Measurements from ENCODE around the gene MRC1. TPM values are rescaled to one million over a fixed set of nuclear protein-coding genes. Genes with fewer than 3 reads are reported as not detected.

Gene MRC1
- total RNA-seq, 1 donor from 2014 or later = 0.80 TPM

- peak; percentile 71 for TF ChIP-seq CTCF (conservative IDR thresholded peaks at IDR 0.05)
- no peak for DNase-seq (ENCODE audit: extremely low spot score, unreplicated experiment)
- H3K36me3 Mint-ChIP-seq = no peaks in the 10 kb centered on the region
- no peak overlapping the region for H3K27ac Mint-ChIP-seq
- H3K27me3 Mint-ChIP-seq = peaks cover 14% of the 10 kb centered on the region
- H3K4me1 Mint-ChIP-seq (ENCODE audit: unreplicated experiment) = no peaks in the 10 kb centered on the region
- no peaks in the 10 kb centered on the region for H3K9me3 Mint-ChIP-seq
- H3K4me3 Mint-ChIP-seq = no peak overlapping the region
Measured at GRCh38 chr10:17910125-17910789, 101.1 kb downstream of the MRC1 start.

GRCh38 chr10:17912754-17913153, 103.6 kb downstream of the MRC1 start:
- H3K4me1 Mint-ChIP-seq (ENCODE audit: unreplicated experiment) = no peaks in the 10 kb centered on the region
- peaks cover 6% of the 10 kb centered on the region for H3K27me3 Mint-ChIP-seq
- H3K27ac Mint-ChIP-seq = no peak overlapping the region
- H3K9me3 Mint-ChIP-seq = no peaks in the 10 kb centered on the region
- no peak for TF ChIP-seq CTCF (conservative IDR thresholded peaks at IDR 0.05)
- DNase-seq (ENCODE audit: extremely low spot score, unreplicated experiment) = no peak
- no peak overlapping the region for H3K4me3 Mint-ChIP-seq
- no peaks in the 10 kb centered on the region for H3K36me3 Mint-ChIP-seq

GRCh38 chr10:17913604-17914003, 104.5 kb downstream of the MRC1 start:
- Mint-ChIP-seq H3K36me3 (no peaks in the 10 kb centered on the region), H3K9me3 (peaks cover 5% of the 10 kb centered on the region), H3K4me3 (no peak overlapping the region), H3K4me1 (ENCODE audit: unreplicated experiment) (no peaks in the 10 kb centered on the region), H3K27me3 (peaks cover 4% of the 10 kb centered on the region), H3K27ac (no peak overlapping the region)
- TF ChIP-seq CTCF (conservative IDR thresholded peaks at IDR 0.05) = no peak
- no peak for DNase-seq (ENCODE audit: extremely low spot score, unreplicated experiment)

- no peak for DNase-seq (ENCODE audit: extremely low spot score, unreplicated experiment)
- H3K4me1 Mint-ChIP-seq (ENCODE audit: unreplicated experiment) = no peaks in the 10 kb centered on the region
- H3K27me3 Mint-ChIP-seq = peaks cover 4% of the 10 kb centered on the region
- no peak for TF ChIP-seq CTCF (conservative IDR thresholded peaks at IDR 0.05)
- peaks cover 6% of the 10 kb centered on the region for H3K9me3 Mint-ChIP-seq
- H3K27ac Mint-ChIP-seq = no peak overlapping the region
- no peaks in the 10 kb centered on the region for H3K36me3 Mint-ChIP-seq
- H3K4me3 Mint-ChIP-seq = no peak overlapping the region
Measured at GRCh38 chr10:17914169-17915045, 105.3 kb downstream of the MRC1 start.

GRCh38 chr10:17915181-17915580, 106.0 kb downstream of the MRC1 start:
- Mint-ChIP-seq H3K9me3 (peaks cover 14% of the 10 kb centered on the region), H3K4me1 (ENCODE audit: unreplicated experiment) (no peaks in the 10 kb centered on the region), H3K36me3 (peaks cover 4% of the 10 kb centered on the region), H3K27ac (no peak overlapping the region), H3K4me3 (no peak overlapping the region), H3K27me3 (peaks cover under 1% of the 10 kb centered on the region)
- no peak for DNase-seq (ENCODE audit: extremely low spot score, unreplicated experiment)
- no peak for TF ChIP-seq CTCF (conservative IDR thresholded peaks at IDR 0.05)

Measured in type B pancreatic cell (in vitro differentiated cells).